NB4 (cell line): Measurements from ENCODE around the gene PNKP.
A peak's percentile ranks its signal among the peaks of the same experiment; 100 is the strongest.

Experiments
- DNase-seq: peaks from one replicate; pipeline ENCODE4 v3.0.0; 2010; ENCODE audit warnings: low read depth
- H3K4me3 ChIP-seq: one replicate; pipeline ENCODE4 v1.5.1; 2011; ENCODE audit warnings: mild to moderate bottlenecking, low read depth, low read length, moderate library complexity
- CTCF ChIP-seq: IDR thresholded peaks from one replicate; pipeline ENCODE4 v1.5.1; 2012; ENCODE audit warnings: low read depth, low read length
- MAX ChIP-seq: IDR thresholded peaks from 2 replicates; pipeline ENCODE4 v1.6.1; 2011; ENCODE audit warnings: low read depth, low read length
- MYC ChIP-seq: IDR thresholded peaks from 2 replicates; pipeline ENCODE4 v1.6.1; 2011; ENCODE audit warnings: low read depth, low read length
- POLR2A ChIP-seq: IDR thresholded peaks from 2 replicates; pipeline ENCODE4 v1.6.1; 2011; ENCODE audit warnings: mild to moderate bottlenecking; ENCODE audit not compliant: insufficient read length; ENCODE audit errors: extremely low read depth

Gene PNKP

GRCh38 chr19:49835562-49835961 is 31.8 kb downstream of the PNKP start:
- no peak for TF ChIP-seq POLR2A
- no peak for TF ChIP-seq CTCF
- TF ChIP-seq MYC, result no peak
- TF ChIP-seq MAX, result no peak
- DNase-seq, result no peak
- no peak overlapping the region for H3K4me3 ChIP-seq

GRCh38 chr19:49833599-49833998 is 33.8 kb downstream of the PNKP start:
- DNase-seq, result no peak
- TF ChIP-seq POLR2A, result no peak
- no peak for TF ChIP-seq MYC
- H3K4me3 ChIP-seq, result peak overlapping the region; percentile 14

GRCh38 chr19:49832556-49832955 is 34.8 kb downstream of the PNKP start:
- DNase-seq, result peak; percentile 93
- H3K4me3 ChIP-seq, result peak overlapping the region; percentile 52

GRCh38 chr19:49831592-49831991 is 35.8 kb downstream of the PNKP start:
- DNase-seq, result peak; percentile 85
- H3K4me3 ChIP-seq, result peak overlapping the region; percentile 52
- TF ChIP-seq POLR2A, result no peak
- no peak for TF ChIP-seq MYC
- TF ChIP-seq MAX, result no peak; the same call in 1 of the 2 replicates
- TF ChIP-seq CTCF, result no peak

More at GRCh38 chr19:49832556-49832955, 34.8 kb downstream of the PNKP start:
- no peak for TF ChIP-seq CTCF
- TF ChIP-seq POLR2A, result no peak
- peak; percentile 88 for TF ChIP-seq MAX
- TF ChIP-seq MYC, result peak; percentile 93

- H3K4me3 ChIP-seq, result peak overlapping the region; percentile 25
- DNase-seq, result peak; percentile 77
- TF ChIP-seq MAX (0 out of 2 replicates have a peak, but pooled peaks have one; percentile 31), MYC (no peak)
Measured at GRCh38 chr19:49830766-49831165, 36.6 kb downstream of the PNKP start.

GRCh38 chr19:49829721-49830120 is 37.7 kb downstream of the PNKP start:
- H3K4me3 ChIP-seq, result no peak overlapping the region
- TF ChIP-seq POLR2A (no peak), MYC (no peak), CTCF (no peak), MAX (no peak)
- no peak for DNase-seq

- DNase-seq, result no peak
- TF ChIP-seq MAX (no peak), CTCF (no peak), MYC (no peak), POLR2A (no peak)
- no peak overlapping the region for H3K4me3 ChIP-seq
Measured at GRCh38 chr19:49829200-49829599, 38.2 kb downstream of the PNKP start.
